ENCODE results near the gene TSR2. TPM values are rescaled to one million over a fixed set of nuclear protein-coding genes. Genes with fewer than 3 reads are reported as not detected.
"Not testable (repeated sequence)": the region's sequence is repeated elsewhere in the genome, so short reads cannot be mapped to it uniquely, and the experiment has no call there.

TSR2 gene
- total RNA-seq, 1 donor from 2014 or later, result 13.6 TPM

- no peak for DNase-seq
These were observed 34.0 kb downstream of the TSR2 start for GRCh38 chrX:54473993-54474859.

DNA sequence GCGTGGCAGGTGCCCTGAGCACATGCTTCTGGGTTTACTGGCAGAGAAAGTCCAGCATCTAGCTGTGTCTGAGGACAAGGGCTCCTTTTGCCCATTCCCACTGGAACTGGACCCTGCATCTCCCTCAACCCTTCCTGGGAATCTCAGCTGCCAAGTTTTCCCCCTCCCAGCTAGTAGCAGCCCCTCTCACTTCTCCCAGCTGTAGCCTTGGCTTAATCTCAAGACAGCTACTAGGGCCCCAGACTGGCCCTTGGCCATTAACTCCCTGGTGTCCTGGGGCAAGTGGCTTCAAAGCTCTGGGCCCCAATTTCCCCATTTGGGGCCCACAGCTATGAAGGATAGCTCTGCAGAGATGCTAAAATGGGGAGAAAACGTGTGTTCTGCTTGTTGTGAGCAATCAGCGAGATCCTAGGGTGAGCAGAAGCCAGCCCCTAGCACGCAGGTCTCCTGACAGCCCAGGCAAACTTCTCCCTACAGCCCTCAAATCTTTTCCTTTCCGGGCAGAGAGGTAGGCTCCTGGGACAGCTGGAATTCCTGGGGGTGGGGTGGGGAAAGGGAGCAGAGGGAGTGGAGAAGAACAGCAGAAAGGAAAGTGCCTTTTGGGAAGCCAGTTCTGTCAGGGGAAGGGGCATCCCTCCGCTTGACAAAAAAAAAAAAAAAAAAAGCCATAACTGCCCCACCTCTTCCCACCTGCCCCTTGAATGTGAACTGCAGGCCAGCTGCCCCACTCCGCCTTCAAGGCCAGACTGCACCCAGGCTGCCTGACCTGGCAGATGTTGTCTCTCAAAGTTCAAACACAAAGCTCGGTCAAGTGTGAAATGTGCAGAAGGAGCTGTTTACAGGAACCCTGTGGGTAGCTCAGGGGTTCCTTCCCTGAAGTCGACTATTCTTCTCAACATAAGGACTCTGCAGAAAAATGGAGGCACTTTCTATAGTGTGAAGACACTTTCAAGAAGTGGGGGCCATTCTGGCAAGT is 39.2 kb downstream of the TSR2 start:
- no peak for DNase-seq

GRCh38 chrX:54482839-54483593 is 42.8 kb downstream of the TSR2 start:
- DNase-seq, result no peak

DNA sequence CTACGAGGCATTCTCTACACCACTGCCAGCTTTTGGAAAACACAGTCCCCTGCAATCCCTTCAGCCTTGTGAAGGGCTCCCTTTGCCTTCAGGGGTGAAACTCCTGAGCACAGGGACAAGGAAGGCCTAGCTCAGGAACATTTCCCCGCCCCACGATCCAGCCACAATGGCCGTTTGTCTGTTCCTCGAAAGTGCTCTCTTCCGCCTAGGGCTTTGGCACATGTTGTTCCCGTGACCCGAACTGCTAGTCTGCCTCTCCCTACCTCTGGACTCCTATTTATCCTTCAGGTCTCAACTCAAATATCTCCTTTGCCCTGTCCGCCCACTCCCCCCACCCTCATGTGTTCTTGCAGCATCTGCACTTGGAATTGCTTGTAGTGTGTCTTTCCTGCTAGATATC is 43.7 kb downstream of the TSR2 start:
- no peak for DNase-seq

DNA sequence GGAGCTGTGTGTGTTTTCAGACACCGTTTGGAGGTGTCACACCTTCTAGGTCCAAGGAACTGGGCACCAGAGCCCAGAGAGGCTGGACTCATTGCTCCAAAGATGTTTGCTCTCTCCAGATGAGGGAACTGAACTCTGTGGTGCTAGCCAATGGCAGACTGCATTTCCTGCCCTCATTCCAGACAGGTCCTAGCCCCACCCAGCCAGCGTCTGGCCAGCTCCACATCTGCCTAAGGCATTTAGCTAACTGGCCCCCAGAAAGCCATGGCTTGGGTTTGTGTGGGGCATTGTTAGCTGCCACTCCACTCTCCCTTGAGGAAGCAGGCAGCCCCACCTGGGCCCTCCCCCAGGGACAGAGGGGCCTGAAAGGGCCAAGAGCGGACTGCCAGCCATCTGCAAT is 44.5 kb downstream of the TSR2 start:
- DNase-seq, result no peak

DNA sequence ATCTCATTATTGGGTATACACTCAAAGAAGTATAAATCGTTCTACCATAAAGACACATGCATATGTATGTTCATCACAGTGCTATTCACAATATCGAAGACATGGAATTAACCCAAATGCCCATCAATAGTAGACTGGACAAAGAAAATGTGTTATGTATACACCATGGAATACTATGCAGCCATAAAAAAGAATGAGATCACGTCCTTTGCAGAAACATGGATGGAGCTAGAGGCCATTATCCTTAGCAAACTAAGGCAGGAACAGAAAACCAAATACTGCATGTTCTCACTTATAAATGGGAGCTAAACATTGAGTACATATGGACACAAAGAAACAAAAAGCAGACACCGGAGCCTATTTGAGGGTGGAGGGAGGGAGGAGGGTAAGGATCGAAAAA is 49.6 kb downstream of the TSR2 start:
- DNase-seq, result not testable (repeated sequence)

- no peak for DNase-seq
These were observed 52.1 kb downstream of the TSR2 start for GRCh38 chrX:54492340-54492739.

- no peak for DNase-seq
These were observed 54.2 kb downstream of the TSR2 start for GRCh38 chrX:54494166-54494988.

Other genes starting within 250 kb of the TSR2 start
- 3.1 TPM for gene WNK3, start 82.4 kb upstream of the TSR2 start, total RNA-seq
- gene FGD1, start 55.8 kb downstream of the TSR2 start, total RNA-seq, result 4.6 TPM
- 23.4 TPM for gene GNL3L, start 89.8 kb downstream of the TSR2 start, total RNA-seq

Measured in skin of body (tissue), 2 donors.